Measurements from ENCODE around the gene ALG10.

- TF ChIP-seq MAX (IDR thresholded peaks at IDR 0.05; ENCODE audit: low read depth) (no peak), SIN3A (IDR thresholded peaks at IDR 0.05; ENCODE audit: borderline replicate concordance, low read depth, low read length) (no peak), IRF3 (IDR thresholded peaks at IDR 0.05; ENCODE audit: low read depth, low read length) (no peak), USF2 (IDR thresholded peaks at IDR 0.05; ENCODE audit: borderline replicate concordance, low read depth, low read length) (no peak), ZBTB33 (IDR thresholded peaks at IDR 0.05; ENCODE audit: borderline replicate concordance, low read depth) (no peak), MXI1 (IDR thresholded peaks at IDR 0.05; ENCODE audit: low read depth, low read length) (no peak)
These were observed 29.2 kb downstream of the ALG10 start for GRCh38 chr12:34051486-34051885.

Measured in SK-N-SH (cell line).